GM12875 (cell line): ENCODE measurements around the gene PTRHD1.

Source experiments
- H3K4me3 ChIP-seq: one replicate; pipeline ENCODE4 v1.5.1; 2011; ENCODE audit warnings: low read depth, low read length, control low read depth
- TF ChIP-seq, protein P1 (sequence below): IDR thresholded peaks from 2 replicates; pipeline ENCODE4 v1.5.1; 2011; ENCODE audit warnings: low read depth, mild to moderate bottlenecking, control low read depth, inconsistent platforms, low read length, moderate library complexity, borderline replicate concordance; ENCODE audit not compliant: insufficient read depth

Gene PTRHD1

DNA sequence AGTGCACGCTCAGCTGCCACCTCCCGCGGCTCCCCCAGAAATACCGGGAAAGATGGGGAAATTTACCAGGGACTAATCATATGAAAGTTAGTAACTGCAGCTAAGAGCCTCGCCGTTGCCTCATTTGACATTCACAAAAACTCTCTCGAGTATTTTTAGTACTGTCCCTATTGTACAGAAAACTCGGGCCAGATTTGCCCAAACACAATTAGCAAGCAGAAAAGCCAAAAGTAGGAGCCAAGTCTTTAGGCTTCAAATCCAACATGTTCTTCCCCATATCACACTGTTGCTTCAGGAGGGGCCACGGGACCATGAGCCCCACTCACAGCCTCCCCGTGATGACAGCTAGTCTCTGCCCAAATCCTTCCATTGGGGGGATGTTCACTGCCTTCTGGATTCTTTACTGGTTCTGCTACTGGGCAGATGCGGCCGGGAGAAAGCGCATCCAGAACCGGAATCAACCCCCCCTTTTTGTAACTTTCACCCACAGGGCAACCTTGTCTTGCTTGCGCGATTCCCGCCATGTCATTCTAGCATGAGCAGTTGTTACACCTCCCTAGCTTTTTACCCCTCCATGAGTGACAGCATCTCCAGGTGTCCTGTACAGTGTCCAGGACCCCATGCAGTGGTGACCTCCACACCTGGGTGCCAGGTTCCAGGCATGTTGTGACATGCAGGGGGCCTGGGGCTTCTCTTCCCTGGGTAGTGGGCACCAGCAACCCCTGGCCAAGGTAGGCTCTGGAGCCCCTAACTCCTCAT, 35.2 kb upstream of the PTRHD1 start:
- TF ChIP-seq, protein P1, sequence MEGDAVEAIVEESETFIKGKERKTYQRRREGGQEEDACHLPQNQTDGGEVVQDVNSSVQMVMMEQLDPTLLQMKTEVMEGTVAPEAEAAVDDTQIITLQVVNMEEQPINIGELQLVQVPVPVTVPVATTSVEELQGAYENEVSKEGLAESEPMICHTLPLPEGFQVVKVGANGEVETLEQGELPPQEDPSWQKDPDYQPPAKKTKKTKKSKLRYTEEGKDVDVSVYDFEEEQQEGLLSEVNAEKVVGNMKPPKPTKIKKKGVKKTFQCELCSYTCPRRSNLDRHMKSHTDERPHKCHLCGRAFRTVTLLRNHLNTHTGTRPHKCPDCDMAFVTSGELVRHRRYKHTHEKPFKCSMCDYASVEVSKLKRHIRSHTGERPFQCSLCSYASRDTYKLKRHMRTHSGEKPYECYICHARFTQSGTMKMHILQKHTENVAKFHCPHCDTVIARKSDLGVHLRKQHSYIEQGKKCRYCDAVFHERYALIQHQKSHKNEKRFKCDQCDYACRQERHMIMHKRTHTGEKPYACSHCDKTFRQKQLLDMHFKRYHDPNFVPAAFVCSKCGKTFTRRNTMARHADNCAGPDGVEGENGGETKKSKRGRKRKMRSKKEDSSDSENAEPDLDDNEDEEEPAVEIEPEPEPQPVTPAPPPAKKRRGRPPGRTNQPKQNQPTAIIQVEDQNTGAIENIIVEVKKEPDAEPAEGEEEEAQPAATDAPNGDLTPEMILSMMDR: no peak

DNA sequence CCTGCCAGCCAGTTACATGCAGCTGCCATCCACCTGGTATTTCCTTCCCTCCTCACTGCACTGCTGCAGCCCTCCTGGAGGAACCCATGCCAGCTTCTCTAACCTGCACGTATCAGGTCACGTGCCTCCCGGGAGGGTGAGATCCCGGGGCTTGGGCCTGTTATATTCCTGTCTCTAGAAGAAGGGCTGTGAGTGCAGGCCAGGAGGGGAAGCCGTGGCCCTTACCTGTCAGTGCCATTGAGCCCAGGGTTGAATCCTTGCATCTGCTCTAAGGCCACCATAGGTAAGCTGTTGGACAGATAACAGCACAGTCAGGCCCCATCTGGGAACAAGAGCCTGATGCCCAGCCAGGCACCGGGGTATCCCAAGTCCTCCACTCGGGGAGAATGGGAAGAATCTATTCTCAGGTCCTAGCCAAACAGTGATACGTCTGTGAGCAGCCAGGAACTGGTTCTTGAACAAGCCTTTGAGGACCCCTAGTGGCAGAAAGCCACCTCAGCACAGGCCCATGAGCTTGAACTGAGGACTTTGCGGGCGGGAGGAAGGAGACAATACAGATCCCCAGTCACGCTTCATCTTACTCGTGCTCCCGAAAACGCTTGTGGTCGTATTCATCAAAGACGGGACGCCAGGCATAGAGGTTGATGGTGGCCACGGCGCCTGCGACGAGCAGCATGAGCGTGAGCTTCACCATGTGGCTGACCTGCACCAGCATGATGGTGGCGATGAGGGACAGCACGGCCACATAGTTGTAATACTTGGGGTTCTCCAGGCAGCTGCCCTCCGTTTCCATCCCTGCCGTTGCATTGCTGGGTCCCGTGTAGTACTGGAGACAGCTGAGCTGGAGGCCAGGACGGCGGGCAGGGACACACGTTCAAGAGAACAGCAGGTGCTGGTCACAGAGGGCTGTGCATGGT, 34.4 kb upstream of the PTRHD1 start:
- no peak overlapping the region for H3K4me3 ChIP-seq
- TF ChIP-seq, protein P1: peak; percentile 89

More for the DNA sequence above, 35.2 kb upstream of the PTRHD1 start:
- no peak overlapping the region for H3K4me3 ChIP-seq

DNA sequence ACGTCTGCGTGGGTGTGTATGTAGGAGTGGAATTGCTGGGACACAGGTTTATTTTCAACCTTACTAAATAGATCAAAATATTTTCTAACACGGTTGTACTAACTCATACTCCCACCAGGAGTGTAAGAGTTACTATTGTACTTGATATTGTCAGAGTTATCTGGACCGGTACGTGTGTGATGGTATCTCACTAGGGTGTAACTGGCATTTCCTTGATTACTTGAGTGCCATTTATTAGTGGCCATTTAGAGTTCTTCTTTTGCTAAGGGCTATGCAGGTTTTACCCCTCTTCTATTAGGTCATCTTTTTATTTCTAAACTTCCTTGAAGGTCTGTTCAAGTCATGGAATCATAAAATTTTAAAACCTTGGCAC, 33.6 kb upstream of the PTRHD1 start:
- TF ChIP-seq, protein P1: no peak
- no peak overlapping the region for H3K4me3 ChIP-seq

DNA sequence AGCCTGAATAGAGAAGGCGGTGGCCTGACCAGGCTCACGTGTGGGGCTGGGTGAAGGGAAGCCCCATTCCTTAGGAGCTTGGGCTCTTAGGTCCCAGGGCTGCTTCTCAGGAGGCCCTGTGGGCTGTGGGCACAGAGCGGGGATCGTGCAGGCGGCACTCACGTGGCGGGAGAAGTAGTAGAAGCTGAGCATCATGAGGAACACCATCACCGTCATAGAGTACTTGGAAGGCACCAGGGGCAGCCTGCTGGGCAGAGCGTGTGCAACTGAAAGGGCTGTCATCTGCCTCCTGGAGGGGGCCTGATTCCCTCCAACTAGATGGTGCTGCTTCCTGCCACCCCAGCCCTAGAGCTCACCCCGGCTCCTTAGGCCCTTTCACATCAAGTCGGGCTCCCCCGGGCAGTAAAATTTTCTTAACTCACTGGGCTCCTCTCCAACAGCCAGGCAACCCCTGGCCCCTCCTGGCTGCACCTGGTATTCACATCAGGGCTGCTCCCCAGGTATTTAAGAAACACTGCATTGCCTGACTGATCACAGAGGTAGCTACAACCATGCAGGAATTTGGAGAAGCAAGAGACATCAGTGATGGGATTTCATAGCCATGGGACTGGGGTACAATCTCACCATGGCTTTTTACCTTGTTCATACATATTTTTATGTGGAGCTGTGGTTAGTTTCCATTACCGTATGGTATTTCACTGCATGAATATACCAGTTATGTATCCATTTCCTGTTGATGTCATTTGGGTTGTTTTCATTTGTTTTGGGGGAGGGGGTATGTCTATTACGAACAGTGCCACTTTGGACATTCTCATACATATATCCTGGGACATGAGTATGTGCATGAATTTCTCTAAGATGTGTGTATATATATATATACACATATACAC, 32.9 kb upstream of the PTRHD1 start:
- no peak overlapping the region for H3K4me3 ChIP-seq
- TF ChIP-seq, protein P1: no peak

DNA sequence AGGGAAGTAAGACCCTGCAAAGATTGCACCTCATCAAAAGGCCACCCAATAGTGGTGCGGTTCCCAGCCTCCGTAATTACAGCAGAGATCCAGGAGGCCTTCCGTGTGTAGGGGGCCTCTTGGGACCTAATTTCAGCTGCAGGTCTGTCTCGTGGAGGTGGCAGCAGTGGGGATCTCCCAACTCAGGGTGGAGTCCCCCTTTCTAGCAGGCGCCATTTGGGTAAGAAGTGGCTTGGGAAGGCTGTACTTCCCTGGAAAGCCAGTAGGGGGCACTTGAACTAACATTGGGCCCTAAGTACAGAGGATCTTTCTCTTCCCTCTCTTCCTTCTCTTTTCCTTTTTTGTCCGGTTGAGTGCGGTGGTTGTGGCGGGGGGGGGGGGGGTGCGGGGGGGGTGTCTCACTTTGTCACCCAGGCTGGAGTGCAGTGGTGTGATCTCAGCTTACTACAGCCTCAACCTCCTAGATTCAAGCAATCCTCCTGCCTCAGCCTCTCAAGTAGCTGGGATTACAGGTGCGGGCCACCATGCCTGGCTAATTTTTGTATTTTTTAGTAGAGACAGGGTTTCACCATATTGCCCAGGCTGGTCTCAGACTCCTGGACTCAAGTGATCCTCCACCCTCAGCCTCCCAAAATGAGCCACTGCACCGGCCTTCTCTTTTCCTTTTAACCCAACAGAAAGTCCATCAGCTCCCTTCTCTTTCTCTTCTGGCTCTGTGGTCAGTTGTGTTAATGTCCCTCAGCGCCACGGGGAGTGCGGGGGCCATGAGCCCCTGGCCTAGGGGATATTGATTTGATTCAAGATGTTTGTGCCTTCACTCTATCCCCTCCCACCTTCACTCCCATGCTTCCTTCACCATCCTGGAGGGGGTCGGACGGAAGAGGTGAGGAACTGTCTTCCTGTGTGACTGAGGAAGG, 32.0 kb upstream of the PTRHD1 start:
- TF ChIP-seq, protein P1: peak; percentile 72; the same call in 1 of the 2 replicates
- H3K4me3 ChIP-seq: no peak overlapping the region

DNA sequence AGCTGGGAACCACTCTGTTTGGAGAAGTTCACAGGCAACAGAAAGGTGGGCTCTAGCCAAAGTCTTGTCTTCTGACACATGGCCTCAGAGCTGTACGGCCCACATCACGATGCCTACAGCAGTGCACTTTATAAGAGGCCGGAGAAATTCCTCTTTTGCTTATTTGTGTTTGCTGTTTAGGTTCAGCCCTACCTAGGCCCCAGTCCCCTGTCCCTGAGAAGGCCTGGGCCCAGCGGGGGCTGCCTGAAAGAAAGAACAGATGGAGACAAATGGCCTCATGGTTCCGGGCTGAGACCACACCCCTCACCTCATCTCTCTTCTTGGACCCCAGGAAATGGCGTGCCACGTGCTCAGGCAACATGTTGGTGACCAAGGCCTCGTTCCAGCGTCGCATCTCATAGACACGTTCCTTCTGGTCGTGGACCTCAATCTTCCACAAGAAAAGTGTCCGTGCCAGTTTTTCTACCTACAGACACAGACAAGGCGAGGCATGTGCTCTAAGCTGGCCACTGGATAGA, 30.9 kb upstream of the PTRHD1 start:
- no peak overlapping the region for H3K4me3 ChIP-seq
- TF ChIP-seq, protein P1: no peak
